Measurements from ENCODE around the gene UROC1. TPM values are rescaled to one million over a fixed set of nuclear protein-coding genes. Genes with fewer than 3 reads are reported as not detected.

The UROC1 gene
- total RNA-seq, 1 donor, result not detected

GRCh38 chr3:126511291-126511690, 6.3 kb downstream of the UROC1 start:
- no peak overlapping the region for H3K4me3 ChIP-seq (ENCODE audit: insufficient read depth, low read length)
- H3K36me3 ChIP-seq (ENCODE audit: insufficient read depth, low read length), result no peaks in the 10 kb centered on the region
- no peak overlapping the region for H2AFZ ChIP-seq (ENCODE audit: low read length)
- TF ChIP-seq, protein P1, sequence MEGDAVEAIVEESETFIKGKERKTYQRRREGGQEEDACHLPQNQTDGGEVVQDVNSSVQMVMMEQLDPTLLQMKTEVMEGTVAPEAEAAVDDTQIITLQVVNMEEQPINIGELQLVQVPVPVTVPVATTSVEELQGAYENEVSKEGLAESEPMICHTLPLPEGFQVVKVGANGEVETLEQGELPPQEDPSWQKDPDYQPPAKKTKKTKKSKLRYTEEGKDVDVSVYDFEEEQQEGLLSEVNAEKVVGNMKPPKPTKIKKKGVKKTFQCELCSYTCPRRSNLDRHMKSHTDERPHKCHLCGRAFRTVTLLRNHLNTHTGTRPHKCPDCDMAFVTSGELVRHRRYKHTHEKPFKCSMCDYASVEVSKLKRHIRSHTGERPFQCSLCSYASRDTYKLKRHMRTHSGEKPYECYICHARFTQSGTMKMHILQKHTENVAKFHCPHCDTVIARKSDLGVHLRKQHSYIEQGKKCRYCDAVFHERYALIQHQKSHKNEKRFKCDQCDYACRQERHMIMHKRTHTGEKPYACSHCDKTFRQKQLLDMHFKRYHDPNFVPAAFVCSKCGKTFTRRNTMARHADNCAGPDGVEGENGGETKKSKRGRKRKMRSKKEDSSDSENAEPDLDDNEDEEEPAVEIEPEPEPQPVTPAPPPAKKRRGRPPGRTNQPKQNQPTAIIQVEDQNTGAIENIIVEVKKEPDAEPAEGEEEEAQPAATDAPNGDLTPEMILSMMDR (IDR thresholded peaks at IDR 0.05; ENCODE audit: extremely low read depth, low read depth, low read length), result no peak
- peak; percentile 30 for DNase-seq (ENCODE audit: insufficient read length, low spot score, missing footprints)
- H4K20me1 ChIP-seq (ENCODE audit: insufficient read depth, low read length), result no peaks in the 10 kb centered on the region
- no peaks in the 10 kb centered on the region for H3K79me2 ChIP-seq (ENCODE audit: insufficient read depth, low read length)
- H3K27ac ChIP-seq (ENCODE audit: low read depth, low read length), result no peak overlapping the region
- no peaks in the 10 kb centered on the region for H3K9me3 ChIP-seq (ENCODE audit: low read depth, low read length)
- no peaks in the 10 kb centered on the region for H3K4me1 ChIP-seq (ENCODE audit: insufficient read depth, low read length)
- peaks cover 4% of the 10 kb centered on the region for H3K27me3 ChIP-seq (ENCODE audit: insufficient read depth, low read length)
- no peak overlapping the region for H3K4me2 ChIP-seq (ENCODE audit: insufficient read depth, low read length)

- H3K27me3 ChIP-seq (ENCODE audit: insufficient read depth, low read length), result peaks cover 6% of the 10 kb centered on the region
- TF ChIP-seq, protein P1 (IDR thresholded peaks at IDR 0.05; ENCODE audit: extremely low read depth, low read depth, low read length), result no peak
- H3K79me2 ChIP-seq (ENCODE audit: insufficient read depth, low read length), result no peaks in the 10 kb centered on the region
- H3K9me3 ChIP-seq (ENCODE audit: low read depth, low read length), result no peaks in the 10 kb centered on the region
- DNase-seq (ENCODE audit: insufficient read length, low spot score, missing footprints), result peak; percentile 66
- H2AFZ ChIP-seq (ENCODE audit: low read length), result no peak overlapping the region
- no peak overlapping the region for H3K4me2 ChIP-seq (ENCODE audit: insufficient read depth, low read length)
- no peaks in the 10 kb centered on the region for H3K36me3 ChIP-seq (ENCODE audit: insufficient read depth, low read length)
- no peaks in the 10 kb centered on the region for H3K4me1 ChIP-seq (ENCODE audit: insufficient read depth, low read length)
- no peaks in the 10 kb centered on the region for H4K20me1 ChIP-seq (ENCODE audit: insufficient read depth, low read length)
- no peak overlapping the region for H3K4me3 ChIP-seq (ENCODE audit: insufficient read depth, low read length)
- H3K27ac ChIP-seq (ENCODE audit: low read depth, low read length), result no peak overlapping the region
These were observed 7.2 kb downstream of the UROC1 start for GRCh38 chr3:126510308-126510910.

DNA sequence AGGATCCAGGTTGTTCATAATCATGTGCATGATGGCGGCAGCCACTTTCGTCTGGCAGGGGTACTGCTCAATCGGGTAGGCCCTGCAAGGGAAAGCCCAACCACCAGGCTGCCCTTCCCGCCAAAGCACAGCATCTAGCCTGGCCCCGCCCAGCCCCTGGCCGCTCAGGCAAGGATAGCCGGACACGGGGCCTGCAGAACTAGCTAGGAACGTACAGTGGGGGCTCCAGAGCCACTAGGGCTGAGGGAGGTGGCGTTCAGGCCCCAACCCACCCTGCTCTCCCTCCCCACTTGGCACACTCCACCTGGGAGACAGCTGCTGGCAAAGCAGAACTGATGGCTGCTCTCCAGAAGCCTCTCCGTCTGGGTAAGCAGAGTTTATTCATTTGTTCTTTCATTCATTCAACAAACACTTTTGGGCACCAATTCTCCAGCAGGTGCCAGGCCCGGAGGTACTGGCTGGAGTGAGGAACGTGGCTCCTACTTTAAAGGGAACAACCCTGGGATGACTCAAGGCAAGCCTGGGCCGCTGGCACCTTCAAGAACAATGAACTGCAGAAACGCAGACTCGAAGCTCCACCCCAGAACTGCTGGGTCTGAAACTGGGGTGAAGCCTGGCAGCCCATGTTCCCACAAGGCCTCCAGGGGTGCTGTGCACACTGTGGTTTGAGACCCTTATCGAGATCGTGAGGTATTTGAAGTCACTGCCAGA, 7.8 kb downstream of the UROC1 start:
- Histone ChIP-seq H3K9me3 (ENCODE audit: low read depth, low read length) (no peaks in the 10 kb centered on the region), H3K27ac (ENCODE audit: low read depth, low read length) (no peak overlapping the region), H3K36me3 (ENCODE audit: insufficient read depth, low read length) (no peaks in the 10 kb centered on the region), H3K79me2 (ENCODE audit: insufficient read depth, low read length) (no peaks in the 10 kb centered on the region), H3K4me1 (ENCODE audit: insufficient read depth, low read length) (no peaks in the 10 kb centered on the region), H3K4me3 (ENCODE audit: insufficient read depth, low read length) (no peak overlapping the region), H3K27me3 (ENCODE audit: insufficient read depth, low read length) (peaks cover 9% of the 10 kb centered on the region), H4K20me1 (ENCODE audit: insufficient read depth, low read length) (no peaks in the 10 kb centered on the region), H2AFZ (ENCODE audit: low read length) (no peak overlapping the region), H3K4me2 (ENCODE audit: insufficient read depth, low read length) (no peak overlapping the region)
- TF ChIP-seq, protein P1 (IDR thresholded peaks at IDR 0.05; ENCODE audit: extremely low read depth, low read depth, low read length), result no peak
- DNase-seq (ENCODE audit: insufficient read length, low spot score, missing footprints), result peak; percentile 62

DNA sequence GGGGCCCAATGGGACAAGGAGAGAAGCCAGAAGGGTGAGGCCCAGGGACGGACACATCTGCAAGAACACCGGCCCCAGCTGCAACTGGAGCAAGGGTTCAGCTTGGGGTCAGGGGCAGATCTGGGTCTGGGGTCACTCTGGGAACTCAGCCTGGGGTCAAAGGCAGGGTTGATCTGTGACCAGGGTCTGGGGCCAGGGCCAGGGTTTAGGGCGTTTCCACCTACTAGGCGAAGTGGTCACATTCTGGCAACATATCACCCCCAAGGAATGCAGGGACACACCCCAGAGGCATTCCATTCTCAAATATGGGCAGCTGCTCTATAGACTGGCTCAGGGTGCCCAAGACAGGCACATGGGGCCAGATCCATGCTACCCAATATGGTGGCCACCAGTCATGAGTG, 9.0 kb downstream of the UROC1 start:
- H3K27me3 ChIP-seq (ENCODE audit: insufficient read depth, low read length), result peaks cover 11% of the 10 kb centered on the region
- no peak overlapping the region for H3K27ac ChIP-seq (ENCODE audit: low read depth, low read length)
- H3K36me3 ChIP-seq (ENCODE audit: insufficient read depth, low read length), result no peaks in the 10 kb centered on the region
- TF ChIP-seq, protein P1 (IDR thresholded peaks at IDR 0.05; ENCODE audit: extremely low read depth, low read depth, low read length), result no peak
- H2AFZ ChIP-seq (ENCODE audit: low read length), result no peak overlapping the region
- DNase-seq (ENCODE audit: insufficient read length, low spot score, missing footprints), result no peak
- H3K79me2 ChIP-seq (ENCODE audit: insufficient read depth, low read length), result no peaks in the 10 kb centered on the region
- H4K20me1 ChIP-seq (ENCODE audit: insufficient read depth, low read length), result no peaks in the 10 kb centered on the region
- no peaks in the 10 kb centered on the region for H3K9me3 ChIP-seq (ENCODE audit: low read depth, low read length)
- H3K4me2 ChIP-seq (ENCODE audit: insufficient read depth, low read length), result no peak overlapping the region
- no peak overlapping the region for H3K4me3 ChIP-seq (ENCODE audit: insufficient read depth, low read length)
- no peaks in the 10 kb centered on the region for H3K4me1 ChIP-seq (ENCODE audit: insufficient read depth, low read length)
